Measurements from ENCODE around the gene CRYGC.
"Not testable (repeated sequence)": the region's sequence is repeated elsewhere in the genome, so short reads cannot be mapped to it uniquely, and the experiment has no call there.

Gene CRYGC

DNA sequence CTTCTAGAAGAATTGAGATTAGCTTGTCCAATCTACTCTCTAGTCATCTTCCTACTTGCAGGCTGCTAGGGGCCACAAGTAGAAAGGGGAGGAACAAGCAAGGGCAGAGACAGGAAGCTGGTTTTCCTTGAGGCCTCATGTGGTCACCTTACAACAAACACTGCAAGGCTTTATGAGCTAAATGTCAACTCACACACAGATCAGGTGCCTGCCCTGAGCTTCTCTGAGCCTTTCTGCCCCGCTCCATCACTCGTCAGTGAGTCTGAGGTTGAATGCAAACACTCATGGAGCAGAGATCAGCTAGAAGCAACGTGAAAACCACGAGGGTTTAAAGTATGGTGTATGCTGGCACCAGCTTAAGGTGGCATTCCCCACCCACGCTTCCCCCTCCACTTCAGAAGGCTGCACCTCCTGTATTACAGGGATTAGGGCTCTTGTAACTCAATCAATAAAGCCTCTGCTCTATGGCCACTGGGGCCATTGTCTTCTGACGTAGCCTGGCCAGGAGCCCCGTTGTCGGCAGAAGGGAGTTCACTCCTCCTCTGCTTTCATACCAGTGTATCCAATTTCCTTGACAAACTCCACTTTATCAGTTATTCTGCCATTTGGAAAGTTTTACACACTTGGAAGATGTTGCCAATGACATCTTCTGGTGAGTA lies 5.4 kb upstream of the CRYGC start:
- Histone ChIP-seq H3K4me3 (ENCODE audit: low read depth in 1 of 2, low read length in 2 of 2) (no peak overlapping the region), H3K4me1 (ENCODE audit: insufficient read depth, low read length) (no peaks in the 10 kb centered on the region), H3K36me3 (ENCODE audit: insufficient read depth, low read length) (no peaks in the 10 kb centered on the region), H3K27me3 (ENCODE audit: control insufficient read depth in 1 of 2, insufficient read depth in 2 of 2, low read length in 2 of 2) (no peaks in the 10 kb centered on the region), H3K9ac (ENCODE audit: low read length) (no peak overlapping the region), H3K9me3 (ENCODE audit: low read length) (no peaks in the 10 kb centered on the region), H3K27ac (ENCODE audit: low read depth, low read length) (no peak overlapping the region)

DNA sequence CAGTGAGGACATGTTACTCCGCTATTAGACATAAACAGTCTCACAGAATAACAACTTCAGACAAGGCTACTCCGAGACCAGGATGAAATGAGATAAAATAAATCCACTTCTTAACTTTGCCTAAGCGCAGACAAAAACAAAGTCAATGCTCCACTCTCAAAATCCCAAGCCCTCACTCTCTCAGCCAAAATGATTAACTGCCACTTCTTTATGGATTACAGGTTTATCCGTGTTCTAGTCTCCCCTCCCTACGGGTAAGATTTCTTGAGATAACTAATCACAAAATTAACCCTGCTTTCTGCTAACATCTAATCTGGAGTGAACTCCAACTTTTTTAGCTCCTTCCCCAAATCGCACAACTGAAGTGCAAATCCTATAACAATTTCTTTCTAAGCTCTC lies 1.1 kb upstream of the CRYGC start:
- Histone ChIP-seq H3K27ac (ENCODE audit: low read depth, low read length) (no peak overlapping the region), H3K27me3 (ENCODE audit: control insufficient read depth in 1 of 2, insufficient read depth in 2 of 2, low read length in 2 of 2) (no peaks in the 10 kb centered on the region), H3K4me1 (ENCODE audit: insufficient read depth, low read length) (no peaks in the 10 kb centered on the region), H3K9me3 (ENCODE audit: low read length) (no peaks in the 10 kb centered on the region), H3K9ac (ENCODE audit: low read length) (no peak overlapping the region), H3K36me3 (ENCODE audit: insufficient read depth, low read length) (no peaks in the 10 kb centered on the region), H3K4me3 (ENCODE audit: low read depth in 1 of 2, low read length in 2 of 2) (no peak overlapping the region)

DNA sequence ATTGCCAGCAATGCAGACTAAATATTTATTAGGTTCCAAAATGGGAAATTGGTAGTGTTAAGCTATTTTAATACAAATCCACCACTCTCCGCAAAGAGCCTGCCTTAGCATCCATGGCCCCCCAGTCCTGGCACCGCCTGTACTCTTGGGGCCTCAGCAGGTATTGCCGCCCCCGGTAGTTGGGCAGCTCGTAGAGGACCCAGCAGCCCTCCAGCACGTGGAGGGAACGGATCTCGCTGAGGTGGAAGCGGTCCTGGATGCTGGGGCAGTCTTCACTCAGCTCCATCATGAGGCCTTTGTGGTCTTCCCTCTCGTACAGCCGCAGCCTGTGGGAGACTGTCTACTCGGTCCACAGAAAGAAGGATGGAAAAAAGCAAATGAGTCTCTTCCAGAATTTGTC lies 1.5 kb downstream of the CRYGC start:
- Histone ChIP-seq H3K9ac (ENCODE audit: low read length) (no peak overlapping the region), H3K36me3 (ENCODE audit: insufficient read depth, low read length) (no peaks in the 10 kb centered on the region), H3K27me3 (ENCODE audit: control insufficient read depth in 1 of 2, insufficient read depth in 2 of 2, low read length in 2 of 2) (peaks cover 0 to 10% of the 10 kb centered on the region in 2 donors), H3K27ac (ENCODE audit: low read depth, low read length) (no peak overlapping the region), H3K9me3 (ENCODE audit: low read length) (no peaks in the 10 kb centered on the region), H3K4me3 (ENCODE audit: low read depth in 1 of 2, low read length in 2 of 2) (no peak overlapping the region), H3K4me1 (ENCODE audit: insufficient read depth, low read length) (no peaks in the 10 kb centered on the region)

DNA sequence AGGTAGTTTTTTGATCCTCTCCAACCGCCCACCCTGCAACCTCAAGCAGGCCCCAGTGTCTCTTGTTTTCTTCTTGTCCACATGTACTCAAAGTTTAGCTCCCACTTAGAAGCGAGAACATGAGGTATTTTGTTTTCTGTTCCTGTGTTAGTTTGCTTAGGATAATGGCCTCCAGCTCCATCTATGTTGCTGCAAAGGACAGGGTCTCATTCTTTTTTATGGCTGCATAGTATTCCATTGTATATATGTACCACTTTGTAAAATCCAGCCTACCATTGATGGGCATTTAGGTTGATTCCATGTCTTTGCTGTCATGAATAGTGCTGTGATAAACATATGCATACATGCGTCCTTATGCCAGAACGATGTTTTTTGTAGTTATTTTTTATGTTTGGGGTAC lies 2.5 kb downstream of the CRYGC start:
- H3K4me3 ChIP-seq (ENCODE audit: low read depth in 1 of 2, low read length in 2 of 2): no peak overlapping the region
- no peaks in the 10 kb centered on the region for H3K4me1 ChIP-seq (ENCODE audit: insufficient read depth, low read length)

DNA sequence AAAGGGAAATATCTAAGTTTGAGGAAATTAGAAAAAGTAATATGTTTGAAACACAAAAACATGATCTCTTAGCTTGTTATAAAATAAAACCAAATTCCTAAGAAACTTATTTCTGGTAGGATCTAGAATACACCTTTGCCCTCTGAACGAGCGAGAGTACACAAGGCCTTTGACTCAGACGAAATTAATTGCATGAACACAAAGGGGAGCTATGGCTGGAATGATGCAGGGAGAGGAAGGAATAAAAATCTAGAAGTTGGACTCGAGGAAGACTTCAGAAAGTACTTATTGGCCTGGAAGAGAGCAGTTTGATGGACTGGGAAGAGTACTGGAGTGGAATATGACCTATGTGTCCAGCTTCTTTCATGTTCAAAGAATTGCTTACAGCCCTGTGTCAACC lies 4.4 kb downstream of the CRYGC start:
- no peaks in the 10 kb centered on the region for H3K4me1 ChIP-seq (ENCODE audit: insufficient read depth, low read length)
- H3K9ac ChIP-seq (ENCODE audit: low read length): no peak overlapping the region
- H3K9me3 ChIP-seq (ENCODE audit: low read length): no peaks in the 10 kb centered on the region
- H3K36me3 ChIP-seq (ENCODE audit: insufficient read depth, low read length): no peaks in the 10 kb centered on the region
- no peak overlapping the region for H3K4me3 ChIP-seq (ENCODE audit: low read depth in 1 of 2, low read length in 2 of 2)
- no peak overlapping the region for H3K27ac ChIP-seq (ENCODE audit: low read depth, low read length)
- H3K27me3 ChIP-seq (ENCODE audit: control insufficient read depth in 1 of 2, insufficient read depth in 2 of 2, low read length in 2 of 2): peaks cover 0 to 10% of the 10 kb centered on the region in 2 donors

More for the DNA sequence above, 2.5 kb downstream of the CRYGC start:
- no peak overlapping the region for H3K9ac ChIP-seq (ENCODE audit: low read length)
- H3K27me3 ChIP-seq (ENCODE audit: control insufficient read depth in 1 of 2, insufficient read depth in 2 of 2, low read length in 2 of 2): peaks cover 0 to 10% of the 10 kb centered on the region in 2 donors
- no peaks in the 10 kb centered on the region for H3K36me3 ChIP-seq (ENCODE audit: insufficient read depth, low read length)
- no peak overlapping the region for H3K27ac ChIP-seq (ENCODE audit: low read depth, low read length)
- no peaks in the 10 kb centered on the region for H3K9me3 ChIP-seq (ENCODE audit: low read length)

DNA sequence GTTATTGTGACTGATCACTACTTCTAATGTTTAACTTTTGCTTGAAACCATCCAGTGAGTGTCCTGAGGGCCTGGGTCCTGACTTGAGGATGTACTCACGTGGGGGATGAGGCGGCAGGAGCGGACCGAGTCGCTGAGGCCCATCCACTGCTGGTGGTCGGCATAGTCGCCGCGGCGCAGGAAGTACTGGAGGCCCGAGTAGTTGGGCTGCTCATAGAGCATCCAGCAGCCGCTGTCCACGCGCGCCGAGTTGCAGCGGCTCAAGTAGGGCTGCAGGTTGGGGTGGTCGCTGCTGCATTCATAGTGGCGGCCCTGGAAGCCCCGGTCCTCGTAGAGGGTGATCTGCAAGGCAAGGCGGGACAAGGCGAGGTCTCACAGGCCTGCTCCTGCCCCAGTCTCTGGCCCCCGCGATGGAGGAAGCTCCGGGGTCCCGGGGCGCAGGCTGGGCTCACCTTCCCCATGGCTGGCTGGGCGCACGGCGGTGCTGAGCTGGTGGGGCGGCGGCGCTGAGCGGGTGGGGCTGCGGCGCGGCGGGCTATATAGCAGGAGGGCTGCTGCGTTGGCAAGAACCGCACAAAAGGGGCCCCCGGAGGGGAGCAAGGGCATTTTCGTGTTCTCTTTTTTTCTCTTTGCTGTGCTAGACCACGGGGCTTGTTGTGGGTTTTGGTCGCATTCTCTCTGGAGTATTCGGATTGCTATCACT lies 5.5 kb downstream of the CRYGC start, which contains the start of gene CRYGD:
Gene CRYGD (minus strand): TSS at position 512 of the 703 bp plus-strand sequence. CDS start 51 bp downstream, at position 461.
- H3K4me3 ChIP-seq (ENCODE audit: low read depth in 1 of 2, low read length in 2 of 2); H3K9ac ChIP-seq (ENCODE audit: low read length); H3K27ac ChIP-seq (ENCODE audit: low read depth, low read length); H3K27me3 ChIP-seq (ENCODE audit: control insufficient read depth in 1 of 2, insufficient read depth in 2 of 2, low read length in 2 of 2); H3K9me3 ChIP-seq (ENCODE audit: low read length); H3K4me1 ChIP-seq (ENCODE audit: insufficient read depth, low read length); H3K36me3 ChIP-seq (ENCODE audit: insufficient read depth, low read length): not testable (repeated sequence)

DNA sequence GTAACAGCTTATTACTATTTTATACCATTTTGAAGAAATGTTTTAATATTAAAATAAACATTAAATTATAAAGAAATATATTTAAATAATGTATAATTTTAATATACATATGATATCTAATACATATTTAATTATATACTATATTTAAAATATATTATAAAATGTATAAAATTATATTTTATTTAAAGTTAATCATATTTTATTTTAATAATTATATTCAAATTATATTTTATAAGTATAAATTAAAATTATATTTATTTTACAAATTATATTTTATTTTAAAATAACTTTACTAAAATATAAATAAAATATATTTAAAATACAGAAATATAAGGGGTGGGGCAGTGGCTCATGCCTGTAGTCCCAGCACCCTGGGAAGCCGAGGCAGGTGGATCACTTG lies 7.4 kb downstream of the CRYGC start:
- Histone ChIP-seq H3K27me3 (ENCODE audit: control insufficient read depth in 1 of 2, insufficient read depth in 2 of 2, low read length in 2 of 2) (peaks cover 0 to 10% of the 10 kb centered on the region in 2 donors), H3K36me3 (ENCODE audit: insufficient read depth, low read length) (no peaks in the 10 kb centered on the region), H3K4me1 (ENCODE audit: insufficient read depth, low read length) (no peaks in the 10 kb centered on the region), H3K27ac (ENCODE audit: low read depth, low read length) (no peak overlapping the region), H3K9me3 (ENCODE audit: low read length) (no peaks in the 10 kb centered on the region), H3K9ac (ENCODE audit: low read length) (no peak overlapping the region), H3K4me3 (ENCODE audit: low read depth in 1 of 2, low read length in 2 of 2) (no peak overlapping the region)

DNA sequence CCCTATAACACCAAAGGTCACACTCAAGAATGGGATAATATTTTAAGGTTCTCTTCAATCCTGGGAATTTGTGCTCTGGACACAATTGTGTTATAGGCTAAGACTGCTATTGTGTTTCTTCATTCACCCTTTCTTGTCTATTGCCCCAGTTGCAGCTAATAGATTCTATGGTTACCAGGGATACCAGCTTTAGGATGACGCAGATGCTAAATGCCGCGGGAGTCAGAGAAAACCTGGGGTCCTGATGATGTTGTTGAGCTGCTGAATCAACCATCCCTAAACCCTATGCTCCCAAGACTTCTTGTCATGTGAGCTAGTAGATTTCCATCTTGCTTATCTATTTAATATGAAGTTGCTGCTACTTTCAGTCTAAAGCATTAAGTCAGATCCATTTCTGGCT lies 10.7 kb downstream of the CRYGC start:
- Histone ChIP-seq H3K4me1 (ENCODE audit: insufficient read depth, low read length) (no peaks in the 10 kb centered on the region), H3K36me3 (ENCODE audit: insufficient read depth, low read length) (no peaks in the 10 kb centered on the region), H3K9me3 (ENCODE audit: low read length) (no peaks in the 10 kb centered on the region), H3K4me3 (ENCODE audit: low read depth in 1 of 2, low read length in 2 of 2) (no peak overlapping the region), H3K9ac (ENCODE audit: low read length) (no peak overlapping the region), H3K27me3 (ENCODE audit: control insufficient read depth in 1 of 2, insufficient read depth in 2 of 2, low read length in 2 of 2) (peaks cover 0 to 3% of the 10 kb centered on the region in 2 donors), H3K27ac (ENCODE audit: low read depth, low read length) (no peak overlapping the region)

DNA sequence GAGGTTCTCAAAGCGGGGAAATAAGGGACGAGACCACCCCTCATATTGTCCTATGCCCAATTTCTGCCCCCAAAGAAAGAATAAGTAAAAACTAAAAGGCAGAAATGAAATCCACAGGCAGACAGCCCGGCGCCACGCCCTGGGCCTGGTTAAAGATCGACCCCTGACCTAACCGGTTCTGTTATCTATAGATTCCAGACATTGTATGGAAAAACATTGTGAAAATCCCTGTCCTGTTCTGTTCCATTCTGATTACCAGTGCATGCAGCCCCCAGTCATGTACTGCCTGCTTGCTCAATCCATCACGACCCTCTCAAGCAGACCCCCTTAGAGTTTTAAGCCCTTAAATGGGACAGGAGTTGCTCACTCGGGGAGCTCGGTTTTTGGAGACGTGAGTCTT lies 12.2 kb downstream of the CRYGC start:
- H3K36me3 ChIP-seq (ENCODE audit: insufficient read depth, low read length); H3K4me3 ChIP-seq (ENCODE audit: low read depth in 1 of 2, low read length in 2 of 2); H3K4me1 ChIP-seq (ENCODE audit: insufficient read depth, low read length); H3K9ac ChIP-seq (ENCODE audit: low read length); H3K27me3 ChIP-seq (ENCODE audit: control insufficient read depth in 1 of 2, insufficient read depth in 2 of 2, low read length in 2 of 2); H3K27ac ChIP-seq (ENCODE audit: low read depth, low read length); H3K9me3 ChIP-seq (ENCODE audit: low read length): not testable (repeated sequence)

DNA sequence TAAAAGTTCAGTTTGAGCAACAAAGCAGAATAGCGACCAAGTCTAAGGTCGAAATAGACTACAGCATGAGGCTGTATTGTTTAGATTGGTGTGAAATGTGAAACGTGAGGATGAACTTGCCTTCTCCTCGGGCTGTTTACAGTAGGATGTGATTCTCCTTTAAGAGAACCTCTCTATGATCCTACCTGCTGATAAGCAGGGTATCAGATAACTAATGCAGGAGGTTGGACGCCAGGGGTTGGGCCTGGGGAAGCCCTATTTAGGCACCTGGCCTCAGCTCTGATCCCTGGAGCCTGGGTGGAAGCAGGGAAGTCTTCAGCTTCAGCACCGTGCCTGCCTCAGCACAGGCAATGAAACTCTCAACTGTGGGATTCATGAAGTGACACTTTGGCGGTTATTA lies 16.7 kb downstream of the CRYGC start:
- H3K27ac ChIP-seq (ENCODE audit: low read depth, low read length): no peak overlapping the region
- H3K36me3 ChIP-seq (ENCODE audit: insufficient read depth, low read length): no peaks in the 10 kb centered on the region
- no peak overlapping the region for H3K9ac ChIP-seq (ENCODE audit: low read length)
- H3K4me3 ChIP-seq (ENCODE audit: low read depth in 1 of 2, low read length in 2 of 2): no peak overlapping the region
- no peaks in the 10 kb centered on the region for H3K4me1 ChIP-seq (ENCODE audit: insufficient read depth, low read length)
- no peaks in the 10 kb centered on the region for H3K27me3 ChIP-seq (ENCODE audit: control insufficient read depth in 1 of 2, insufficient read depth in 2 of 2, low read length in 2 of 2)
- H3K9me3 ChIP-seq (ENCODE audit: low read length): no peaks in the 10 kb centered on the region

DNA sequence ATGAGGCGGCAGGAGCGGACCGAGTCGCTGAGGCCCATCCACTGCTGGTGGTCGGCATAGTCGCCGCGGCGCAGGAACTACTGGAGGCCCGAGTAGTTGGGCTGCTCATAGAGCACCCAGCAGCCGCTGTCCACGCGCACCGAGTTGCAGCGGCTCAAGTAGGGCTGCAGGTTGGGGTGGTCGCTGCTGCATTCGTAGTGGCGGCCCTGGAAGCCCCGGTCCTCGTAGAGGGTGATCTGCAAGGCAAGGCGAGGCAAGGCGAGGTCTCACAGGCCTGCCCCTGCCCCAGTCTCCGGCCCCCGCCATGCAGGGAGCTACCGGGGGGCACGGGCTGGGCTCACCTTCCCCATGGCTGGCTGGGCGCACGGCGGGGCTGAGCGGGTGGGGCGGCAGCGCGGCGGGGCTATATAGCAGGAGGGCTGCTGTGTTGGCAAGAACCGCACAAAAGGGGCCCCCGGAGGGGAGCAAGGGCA lies 17.3 kb downstream of the CRYGC start:
- not testable (repeated sequence) for H3K27me3 ChIP-seq (ENCODE audit: control insufficient read depth in 1 of 2, insufficient read depth in 2 of 2, low read length in 2 of 2); H3K36me3 ChIP-seq (ENCODE audit: insufficient read depth, low read length); H3K4me3 ChIP-seq (ENCODE audit: low read depth in 1 of 2, low read length in 2 of 2); H3K9ac ChIP-seq (ENCODE audit: low read length); H3K9me3 ChIP-seq (ENCODE audit: low read length); H3K27ac ChIP-seq (ENCODE audit: low read depth, low read length); H3K4me1 ChIP-seq (ENCODE audit: insufficient read depth, low read length)

DNA sequence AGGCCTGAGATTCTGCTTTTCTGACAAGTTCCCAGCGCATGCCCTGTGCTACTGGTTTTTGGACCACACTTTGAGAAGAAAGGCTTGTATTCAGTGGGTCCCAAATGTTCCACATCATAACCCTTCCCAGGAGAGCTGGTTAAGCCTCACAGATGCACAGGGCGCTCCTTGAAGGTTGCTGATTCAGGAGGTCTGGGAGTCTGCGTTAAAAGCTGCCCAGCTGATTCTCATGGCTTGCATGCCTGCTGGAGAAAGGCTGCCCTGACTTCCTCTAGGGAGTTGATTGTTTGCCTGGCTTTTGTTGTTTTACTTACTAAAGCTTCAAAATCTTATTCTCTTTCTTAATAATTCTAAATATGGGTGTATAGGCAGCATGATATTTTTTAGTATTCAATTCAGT lies 26.0 kb downstream of the CRYGC start:
- Histone ChIP-seq H3K9ac (ENCODE audit: low read length) (no peak overlapping the region), H3K27me3 (ENCODE audit: control insufficient read depth in 1 of 2, insufficient read depth in 2 of 2, low read length in 2 of 2) (no peaks in the 10 kb centered on the region), H3K27ac (ENCODE audit: low read depth, low read length) (no peak overlapping the region), H3K4me3 (ENCODE audit: low read depth in 1 of 2, low read length in 2 of 2) (no peak overlapping the region), H3K36me3 (ENCODE audit: insufficient read depth, low read length) (no peaks in the 10 kb centered on the region), H3K4me1 (ENCODE audit: insufficient read depth, low read length) (no peaks in the 10 kb centered on the region), H3K9me3 (ENCODE audit: low read length) (no peaks in the 10 kb centered on the region)
